Nephron progenitor cell (in vitro differentiated cells): Measurements from ENCODE around the gene RGS6.

ENCODE experiments used
- DNase-seq: peaks from one replicate; pipeline ENCODE4 v3.0.0; 2021
- H3K27ac Mint-ChIP-seq: 2 replicates; pipeline ENCODE4 v1.8.0; 2021; ENCODE audit warnings: mild to moderate bottlenecking, moderate library complexity, mixed read lengths
- H3K27me3 Mint-ChIP-seq: 2 replicates; pipeline ENCODE4 v1.8.0; 2021; ENCODE audit warnings: mild to moderate bottlenecking, low read depth, mixed read lengths; ENCODE audit not compliant: poor library complexity
- H3K36me3 Mint-ChIP-seq: 2 replicates; pipeline ENCODE4 v1.8.0; 2021; ENCODE audit warnings: low read depth, mixed read lengths
- H3K4me1 Mint-ChIP-seq: 2 replicates; pipeline ENCODE4 v1.8.0; 2021; ENCODE audit warnings: mixed read lengths
- H3K4me3 Mint-ChIP-seq: 2 replicates; pipeline ENCODE4 v1.8.0; 2021; ENCODE audit warnings: mild to moderate bottlenecking, moderate library complexity, mixed read lengths
- H3K9me3 Mint-ChIP-seq: 2 replicates; pipeline ENCODE4 v1.8.0; 2021; ENCODE audit warnings: mild to moderate bottlenecking, moderate library complexity, mixed read lengths
- TF ChIP-seq, protein P1 (sequence below): fragments of 200-600 bp; sonication (generic); IDR thresholded peaks from 2 replicates; pipeline ENCODE4 v1.5.0; 2021; ENCODE audit warnings: antibody characterized with exemption

Gene RGS6

DNA sequence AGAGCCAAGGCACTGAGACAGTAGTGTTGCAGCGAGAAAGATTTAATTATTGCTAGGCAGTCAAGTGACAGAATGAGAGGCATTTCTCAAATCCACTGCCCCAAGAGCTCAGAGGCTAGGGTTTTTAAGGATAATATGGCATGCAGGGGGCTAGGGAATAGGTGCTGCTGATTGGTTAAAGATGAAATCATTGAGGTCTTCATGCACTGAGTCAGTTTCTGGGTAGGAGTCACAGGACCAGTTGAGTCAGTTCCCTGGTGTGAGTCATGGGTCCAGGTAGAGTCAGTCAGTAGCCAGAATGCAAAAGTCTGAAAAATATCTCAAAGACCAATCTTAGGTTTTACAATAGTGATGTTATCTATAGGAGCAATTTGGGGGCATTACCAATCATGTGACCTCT lies 323.8 kb downstream of the RGS6 start:
- Mint-ChIP-seq H3K27ac (no peak overlapping the region), H3K4me1 (peaks cover 22% of the 10 kb centered on the region), H3K4me3 (no peak overlapping the region), H3K27me3 (peaks cover 7% of the 10 kb centered on the region), H3K9me3 (peaks cover 39% of the 10 kb centered on the region), H3K36me3 (no peaks in the 10 kb centered on the region)
- TF ChIP-seq, protein P1, sequence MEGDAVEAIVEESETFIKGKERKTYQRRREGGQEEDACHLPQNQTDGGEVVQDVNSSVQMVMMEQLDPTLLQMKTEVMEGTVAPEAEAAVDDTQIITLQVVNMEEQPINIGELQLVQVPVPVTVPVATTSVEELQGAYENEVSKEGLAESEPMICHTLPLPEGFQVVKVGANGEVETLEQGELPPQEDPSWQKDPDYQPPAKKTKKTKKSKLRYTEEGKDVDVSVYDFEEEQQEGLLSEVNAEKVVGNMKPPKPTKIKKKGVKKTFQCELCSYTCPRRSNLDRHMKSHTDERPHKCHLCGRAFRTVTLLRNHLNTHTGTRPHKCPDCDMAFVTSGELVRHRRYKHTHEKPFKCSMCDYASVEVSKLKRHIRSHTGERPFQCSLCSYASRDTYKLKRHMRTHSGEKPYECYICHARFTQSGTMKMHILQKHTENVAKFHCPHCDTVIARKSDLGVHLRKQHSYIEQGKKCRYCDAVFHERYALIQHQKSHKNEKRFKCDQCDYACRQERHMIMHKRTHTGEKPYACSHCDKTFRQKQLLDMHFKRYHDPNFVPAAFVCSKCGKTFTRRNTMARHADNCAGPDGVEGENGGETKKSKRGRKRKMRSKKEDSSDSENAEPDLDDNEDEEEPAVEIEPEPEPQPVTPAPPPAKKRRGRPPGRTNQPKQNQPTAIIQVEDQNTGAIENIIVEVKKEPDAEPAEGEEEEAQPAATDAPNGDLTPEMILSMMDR: no peak
- DNase-seq: no peak

DNA sequence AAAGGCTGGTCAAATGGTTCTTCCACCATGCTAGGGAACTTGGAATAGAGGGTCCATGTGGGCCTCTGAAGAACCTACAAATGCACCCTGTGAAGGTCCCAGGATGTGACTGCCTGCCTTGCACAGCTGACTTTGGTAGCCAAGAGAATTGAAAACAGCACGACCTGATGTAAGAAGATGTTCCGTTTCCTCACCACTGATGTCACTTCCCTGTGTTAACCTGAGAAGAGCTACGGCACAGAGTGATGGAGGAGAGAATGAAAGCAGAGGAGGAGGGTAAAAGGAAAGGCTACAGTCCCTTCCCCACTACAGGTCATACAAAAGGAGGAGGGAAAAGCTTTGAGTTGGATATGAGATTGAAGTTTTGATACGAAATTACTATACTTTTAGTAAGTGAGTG lies 328.8 kb downstream of the RGS6 start:
- no peaks in the 10 kb centered on the region for H3K36me3 Mint-ChIP-seq
- no peak for DNase-seq
- no peak overlapping the region for H3K4me3 Mint-ChIP-seq
- TF ChIP-seq, protein P1: no peak
- no peak overlapping the region for H3K27ac Mint-ChIP-seq
- H3K9me3 Mint-ChIP-seq: peaks cover 42% of the 10 kb centered on the region
- peaks cover 5% of the 10 kb centered on the region for H3K4me1 Mint-ChIP-seq
- H3K27me3 Mint-ChIP-seq: peaks cover 11% of the 10 kb centered on the region

DNA sequence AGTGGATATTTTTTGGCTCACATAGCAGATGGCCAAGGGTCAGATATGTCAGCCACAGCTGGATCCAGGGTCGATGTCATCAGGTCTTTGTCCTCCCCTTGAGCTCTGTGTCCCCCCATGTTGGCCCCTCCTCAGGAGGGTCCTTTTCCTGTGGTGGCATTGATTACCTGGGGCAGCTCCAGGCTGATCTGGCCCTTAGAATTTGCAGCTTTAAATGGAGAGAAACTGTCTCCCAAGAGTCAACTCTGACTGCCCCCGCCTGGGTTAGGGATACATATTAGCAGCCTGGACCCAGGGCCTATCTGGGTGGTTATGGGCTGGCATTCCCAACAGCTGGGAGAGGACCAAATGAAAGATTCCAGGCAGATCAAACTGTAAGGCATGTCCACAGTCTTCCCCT lies 330.5 kb downstream of the RGS6 start:
- H3K27ac Mint-ChIP-seq: no peak overlapping the region
- H3K4me3 Mint-ChIP-seq: no peak overlapping the region
- H3K27me3 Mint-ChIP-seq: peaks cover 11% of the 10 kb centered on the region
- TF ChIP-seq, protein P1: no peak
- H3K4me1 Mint-ChIP-seq: peaks cover under 1% of the 10 kb centered on the region
- no peaks in the 10 kb centered on the region for H3K36me3 Mint-ChIP-seq
- peaks cover 30% of the 10 kb centered on the region for H3K9me3 Mint-ChIP-seq
- DNase-seq: no peak

DNA sequence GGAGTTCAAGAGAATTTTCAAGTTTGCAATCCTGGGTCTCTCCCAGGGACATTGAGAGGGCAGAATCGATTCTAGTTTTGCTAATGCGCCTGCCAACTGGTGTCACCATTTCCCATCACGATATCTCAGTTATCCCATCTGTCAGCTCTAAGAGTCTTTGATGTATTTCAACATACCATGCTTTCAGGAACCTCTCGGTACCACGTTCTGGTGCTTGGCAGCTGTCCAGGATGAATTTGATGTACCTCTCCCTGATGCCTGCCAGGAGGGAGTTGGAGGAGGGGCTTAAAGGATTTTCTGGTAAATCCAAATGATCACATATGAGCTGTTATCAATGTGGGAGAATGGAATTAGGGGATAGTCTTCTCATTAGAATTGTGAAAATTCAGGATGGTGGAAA lies 332.5 kb downstream of the RGS6 start:
- Mint-ChIP-seq H3K27ac (no peak overlapping the region), H3K9me3 (peaks cover 25% of the 10 kb centered on the region), H3K27me3 (peaks cover 11% of the 10 kb centered on the region), H3K4me1 (no peaks in the 10 kb centered on the region), H3K36me3 (no peaks in the 10 kb centered on the region), H3K4me3 (no peak overlapping the region)
- DNase-seq: no peak
- TF ChIP-seq, protein P1: no peak

DNA sequence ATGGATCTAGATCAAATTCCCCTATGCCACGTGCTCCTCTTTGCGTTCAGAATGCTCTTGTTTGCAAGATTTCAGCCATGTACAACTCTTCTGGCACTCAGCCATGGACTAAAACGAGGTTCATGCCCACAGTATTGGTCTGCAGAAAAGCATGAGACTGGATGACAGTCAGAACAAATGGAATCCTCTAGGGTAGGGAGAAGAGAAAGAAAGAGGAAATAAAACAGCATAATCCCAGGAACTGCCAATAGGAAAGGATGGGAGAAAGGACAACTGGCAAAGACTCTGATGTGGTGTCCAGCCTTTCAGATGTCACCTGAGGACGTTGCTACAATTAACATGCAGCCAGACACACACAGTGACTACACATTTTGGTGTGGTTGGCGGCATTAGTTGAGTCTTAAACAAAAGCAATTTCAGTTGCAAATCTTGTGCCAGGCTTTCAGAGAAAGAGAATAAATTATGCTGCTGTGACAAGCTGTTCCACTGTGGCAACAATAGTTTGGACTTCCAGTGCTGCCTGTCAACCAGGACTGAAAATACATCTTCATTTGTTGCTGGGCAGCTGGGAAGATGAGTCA lies 338.0 kb downstream of the RGS6 start:
- no peak overlapping the region for H3K4me3 Mint-ChIP-seq
- H3K36me3 Mint-ChIP-seq: no peaks in the 10 kb centered on the region
- H3K27me3 Mint-ChIP-seq: peaks cover 2% of the 10 kb centered on the region
- no peak for DNase-seq
- peaks cover 12% of the 10 kb centered on the region for H3K9me3 Mint-ChIP-seq
- H3K4me1 Mint-ChIP-seq: peaks cover 4% of the 10 kb centered on the region
- TF ChIP-seq, protein P1: no peak
- H3K27ac Mint-ChIP-seq: peak overlapping the region; percentile 71

DNA sequence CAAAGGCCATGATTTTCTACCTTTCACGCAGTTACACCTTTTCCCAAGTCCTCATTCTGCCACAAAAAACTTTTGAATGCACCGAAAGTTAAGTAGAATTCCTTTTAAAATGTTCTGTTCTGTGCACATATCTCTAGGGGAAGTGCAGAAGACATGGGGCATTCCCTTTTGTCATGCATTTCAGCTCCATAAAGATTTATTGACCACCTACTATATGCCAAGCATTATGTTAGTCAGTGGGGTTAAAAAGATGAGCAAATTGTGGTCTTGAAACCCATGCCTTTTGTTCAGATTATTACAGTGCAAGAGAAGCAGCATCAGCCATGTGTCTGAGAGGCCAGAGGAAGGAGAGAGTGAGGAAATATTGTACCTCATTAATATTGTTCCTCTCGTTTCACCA lies 338.5 kb downstream of the RGS6 start:
- no peak for DNase-seq
- no peak overlapping the region for H3K27ac Mint-ChIP-seq
- peaks cover 4% of the 10 kb centered on the region for H3K4me1 Mint-ChIP-seq

More for the DNA sequence above, 338.5 kb downstream of the RGS6 start:
- Mint-ChIP-seq H3K9me3 (peaks cover 12% of the 10 kb centered on the region), H3K27me3 (peaks cover 2% of the 10 kb centered on the region), H3K4me3 (no peak overlapping the region), H3K36me3 (no peaks in the 10 kb centered on the region)
- TF ChIP-seq, protein P1: no peak
